ENCODE measurements around the gene SCRT2.

DNA sequence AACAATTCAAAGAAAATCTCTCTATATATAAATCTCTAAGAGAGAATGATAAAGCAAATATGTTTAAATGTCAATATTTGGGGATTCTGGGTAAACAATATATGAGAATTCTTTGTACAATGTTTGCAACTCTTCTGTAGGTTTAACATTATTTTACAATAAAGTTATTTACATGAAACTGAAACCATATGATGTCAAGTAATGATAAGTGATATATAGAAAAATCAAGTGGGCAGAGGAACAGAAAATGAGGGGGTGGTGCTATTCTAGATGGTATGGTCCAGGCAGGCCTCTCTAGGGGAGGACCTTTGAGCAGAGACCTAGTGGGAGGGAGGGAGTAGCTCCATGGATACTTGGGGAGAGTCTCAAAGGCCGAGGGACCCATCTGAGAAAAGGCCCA lies 16.4 kb upstream of the SCRT2 start:
- TF ChIP-seq, protein P1, sequence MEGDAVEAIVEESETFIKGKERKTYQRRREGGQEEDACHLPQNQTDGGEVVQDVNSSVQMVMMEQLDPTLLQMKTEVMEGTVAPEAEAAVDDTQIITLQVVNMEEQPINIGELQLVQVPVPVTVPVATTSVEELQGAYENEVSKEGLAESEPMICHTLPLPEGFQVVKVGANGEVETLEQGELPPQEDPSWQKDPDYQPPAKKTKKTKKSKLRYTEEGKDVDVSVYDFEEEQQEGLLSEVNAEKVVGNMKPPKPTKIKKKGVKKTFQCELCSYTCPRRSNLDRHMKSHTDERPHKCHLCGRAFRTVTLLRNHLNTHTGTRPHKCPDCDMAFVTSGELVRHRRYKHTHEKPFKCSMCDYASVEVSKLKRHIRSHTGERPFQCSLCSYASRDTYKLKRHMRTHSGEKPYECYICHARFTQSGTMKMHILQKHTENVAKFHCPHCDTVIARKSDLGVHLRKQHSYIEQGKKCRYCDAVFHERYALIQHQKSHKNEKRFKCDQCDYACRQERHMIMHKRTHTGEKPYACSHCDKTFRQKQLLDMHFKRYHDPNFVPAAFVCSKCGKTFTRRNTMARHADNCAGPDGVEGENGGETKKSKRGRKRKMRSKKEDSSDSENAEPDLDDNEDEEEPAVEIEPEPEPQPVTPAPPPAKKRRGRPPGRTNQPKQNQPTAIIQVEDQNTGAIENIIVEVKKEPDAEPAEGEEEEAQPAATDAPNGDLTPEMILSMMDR (IDR thresholded peaks at IDR 0.05; ENCODE audit: low read length) = no peak
- TF ChIP-seq EZH2 (IDR thresholded peaks at IDR 0.05; ENCODE audit: borderline replicate concordance, low read length) = no peak

Measured in OCI-LY1 (cell line).